ENCODE data around the gene FKBP10. TPM values are rescaled to one million over a fixed set of nuclear protein-coding genes. Genes with fewer than 3 reads are reported as not detected.

FKBP10 gene
- total and polyA plus RNA-seq, 9 of the 15 experiments (the other 6 are each of a cell fraction or from before 2014, with no cell fraction given) = 0.03 to 3.0 (median 1.4) TPM; not detected in 1

GRCh38 chr17:41786227-41787020 is 26.4 kb upstream of the FKBP10 start, which contains the start of gene JUP (continued):
- TF ChIP-seq, protein P1, sequence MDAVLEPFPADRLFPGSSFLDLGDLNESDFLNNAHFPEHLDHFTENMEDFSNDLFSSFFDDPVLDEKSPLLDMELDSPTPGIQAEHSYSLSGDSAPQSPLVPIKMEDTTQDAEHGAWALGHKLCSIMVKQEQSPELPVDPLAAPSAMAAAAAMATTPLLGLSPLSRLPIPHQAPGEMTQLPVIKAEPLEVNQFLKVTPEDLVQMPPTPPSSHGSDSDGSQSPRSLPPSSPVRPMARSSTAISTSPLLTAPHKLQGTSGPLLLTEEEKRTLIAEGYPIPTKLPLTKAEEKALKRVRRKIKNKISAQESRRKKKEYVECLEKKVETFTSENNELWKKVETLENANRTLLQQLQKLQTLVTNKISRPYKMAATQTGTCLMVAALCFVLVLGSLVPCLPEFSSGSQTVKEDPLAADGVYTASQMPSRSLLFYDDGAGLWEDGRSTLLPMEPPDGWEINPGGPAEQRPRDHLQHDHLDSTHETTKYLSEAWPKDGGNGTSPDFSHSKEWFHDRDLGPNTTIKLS (IDR thresholded peaks at IDR 0.05; ENCODE audit: borderline replicate concordance, low read depth) = peak; percentile 64; the same call in 1 of the 2 replicates
- TF ChIP-seq, protein P2, sequence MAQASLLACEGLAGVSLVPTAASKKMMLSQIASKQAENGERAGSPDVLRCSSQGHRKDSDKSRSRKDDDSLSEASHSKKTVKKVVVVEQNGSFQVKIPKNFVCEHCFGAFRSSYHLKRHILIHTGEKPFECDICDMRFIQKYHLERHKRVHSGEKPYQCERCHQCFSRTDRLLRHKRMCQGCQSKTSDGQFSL (CRISPR knock-in tag; IDR thresholded peaks at IDR 0.05) = peak; percentile 35; the same call in 1 of the 2 replicates
- TF ChIP-seq, protein P2 (tag; IDR thresholded peaks at IDR 0.05) = no peak
- no peak for TF ChIP-seq ZNF133 (CRISPR knock-in tag; IDR thresholded peaks at IDR 0.05)
- no peak for TF ChIP-seq TCF7L2 (IDR thresholded peaks at IDR 0.05; ENCODE audit: low read depth, low read length)
- TF ChIP-seq NR4A1 (CRISPR knock-in tag; IDR thresholded peaks at IDR 0.05) = no peak
- TF ChIP-seq NR4A1 (tag; IDR thresholded peaks at IDR 0.05) = peak; percentile 67; the same call in 1 of the 2 replicates
- TF ChIP-seq RBFOX2 (IDR thresholded peaks at IDR 0.05; ENCODE audit: low read depth, low read length) = peak; percentile 98
- no peak for TF ChIP-seq HBP1 (CRISPR knock-in tag; IDR thresholded peaks at IDR 0.05)
- TF ChIP-seq ZNF134 (CRISPR knock-in tag; conservative IDR thresholded peaks at IDR 0.05) = peak; percentile 79; the same call in 1 of the 2 replicates
- TF ChIP-seq, protein P3, sequence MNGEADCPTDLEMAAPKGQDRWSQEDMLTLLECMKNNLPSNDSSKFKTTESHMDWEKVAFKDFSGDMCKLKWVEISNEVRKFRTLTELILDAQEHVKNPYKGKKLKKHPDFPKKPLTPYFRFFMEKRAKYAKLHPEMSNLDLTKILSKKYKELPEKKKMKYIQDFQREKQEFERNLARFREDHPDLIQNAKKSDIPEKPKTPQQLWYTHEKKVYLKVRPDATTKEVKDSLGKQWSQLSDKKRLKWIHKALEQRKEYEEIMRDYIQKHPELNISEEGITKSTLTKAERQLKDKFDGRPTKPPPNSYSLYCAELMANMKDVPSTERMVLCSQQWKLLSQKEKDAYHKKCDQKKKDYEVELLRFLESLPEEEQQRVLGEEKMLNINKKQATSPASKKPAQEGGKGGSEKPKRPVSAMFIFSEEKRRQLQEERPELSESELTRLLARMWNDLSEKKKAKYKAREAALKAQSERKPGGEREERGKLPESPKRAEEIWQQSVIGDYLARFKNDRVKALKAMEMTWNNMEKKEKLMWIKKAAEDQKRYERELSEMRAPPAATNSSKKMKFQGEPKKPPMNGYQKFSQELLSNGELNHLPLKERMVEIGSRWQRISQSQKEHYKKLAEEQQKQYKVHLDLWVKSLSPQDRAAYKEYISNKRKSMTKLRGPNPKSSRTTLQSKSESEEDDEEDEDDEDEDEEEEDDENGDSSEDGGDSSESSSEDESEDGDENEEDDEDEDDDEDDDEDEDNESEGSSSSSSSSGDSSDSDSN (IDR thresholded peaks at IDR 0.05; ENCODE audit: borderline replicate concordance in 1 of 2, low read depth in 2 of 2, low read length in 2 of 2) = peak in 1 of 2 experiments; percentile 89; a peak in 2 of 4 replicates
- TF ChIP-seq CTCF (IDR thresholded peaks at IDR 0.05 in 2 of 3, conservative IDR thresholded peaks at IDR 0.05 in 1 of 3; ENCODE audit: insufficient read depth in 2 of 3, low read depth in 1 of 3, low read length in 3 of 3) = peak; percentile 68 to 81 (median 80)
- TF ChIP-seq ZFPM2 (CRISPR knock-in tag; IDR thresholded peaks at IDR 0.05) = 0 out of 2 replicates have a peak, but pooled peaks have one; percentile 55
- peak; percentile 43; the same call in 1 of the 2 replicates for TF ChIP-seq PML (IDR thresholded peaks at IDR 0.05; ENCODE audit: low read length)
- TF ChIP-seq THAP12 (CRISPR knock-in tag; IDR thresholded peaks at IDR 0.05) = peak; percentile 62; the same call in 1 of the 2 replicates

All from K562 (cell line).